Transverse colon (tissue), 4 donors: ENCODE data around the gene CFAP20DC. TPM values are rescaled to one million over a fixed set of nuclear protein-coding genes. Genes with fewer than 3 reads are reported as not detected.
"Not testable (repeated sequence)": the region's sequence is repeated elsewhere in the genome, so short reads cannot be mapped to it uniquely, and the experiment has no call there.

Experiments
- DNase-seq: peaks from one replicate; pipeline ENCODE4 v3.0.0-alpha.2; 2019
- H3K27ac ChIP-seq, 4 donors: fragments of 200-600 bp; sonication (generic); 2 replicates each; pipeline ENCODE4 v1.5.1; 2016 to 2018; ENCODE audit warnings: inconsistent platforms in 4 of 4
- H3K27me3 ChIP-seq: fragments of 200-600 bp; sonication (generic); 2 replicates; pipeline ENCODE4 v1.5.1; 2017; ENCODE audit warnings: inconsistent platforms
- H3K36me3 ChIP-seq, 4 donors: fragments of 200-600 bp; sonication (generic); 2 replicates each; pipeline ENCODE4 v1.5.1; 2017 to 2019; ENCODE audit warnings: inconsistent platforms in 4 of 4
- H3K4me1 ChIP-seq, 4 donors: fragments of 200-600 bp; sonication (generic); 2 replicates each; pipeline ENCODE4 v1.5.1; 2017 to 2020; ENCODE audit warnings: inconsistent platforms in 4 of 4
- H3K4me3 ChIP-seq, 4 donors: fragments of 200-600 bp; sonication (generic); 1 replicate in 1 of 4; 2 replicates in 3 of 4; pipeline versions ENCODE4 v1.5.1 to v1.6.1; 2017 to 2019; ENCODE audit warnings: inconsistent platforms in 4 of 4
- H3K9me3 ChIP-seq, 2 donors: fragments of 200-600 bp; sonication (generic); 2 replicates each; pipeline ENCODE4 v1.5.1; 2017 to 2019; ENCODE audit warnings: inconsistent platforms in 2 of 2
- CTCF ChIP-seq, 5 experiments: fragments of 200-600 bp in 3 of 5; fragments of 450-650 bp in 2 of 5; sonication (generic) in 3 of 5; IDR thresholded peaks; 1 replicate in 2 of 5; 2 replicates in 3 of 5; pipeline ENCODE4 v1.5.1; 2016 to 2017; ENCODE audit warnings: antibody characterized with exemption in 5 of 5, inconsistent platforms in 3 of 5, mild to moderate bottlenecking in 2 of 5, moderate library complexity in 1 of 5
- EP300 ChIP-seq: sonication (generic); formaldehyde crosslinking; IDR thresholded peaks from one replicate; pipeline ENCODE4 v1.6.1; 2017; ENCODE audit warnings: antibody characterized with exemption, low read depth
- POLR2A ChIP-seq: fragments of 450-650 bp; IDR thresholded peaks from one replicate; pipeline ENCODE4 v1.6.1; 2016; ENCODE audit warnings: antibody characterized with exemption, mild to moderate bottlenecking, moderate library complexity
- POLR2AphosphoS5 ChIP-seq, 3 donors: sonication (generic); formaldehyde crosslinking; IDR thresholded peaks; one replicate each; pipeline ENCODE4 v1.6.1; 2016; ENCODE audit warnings: antibody characterized with exemption in 3 of 3
- WGBS, 2 donors: methylation state at CpG; one replicate each; pipeline ENCODE4 v1.1.5; 2018; ENCODE audit warnings: low coverage in 1 of 2; 5-methylcytosine and 5-hydroxymethylcytosine counted together
- in situ Hi-C, 4 donors: fragments of 200-750 bp; cut with MboI; loops; one replicate each; pipeline versions ENCODE4 v1.15.0 to v1.15.1; 2017; ENCODE audit warnings: low sequenced_read_pairs in 3 of 4, low pct_ligation_motif_present in 1 of 4, low pct_unique_long_range_greater_than_20kb in 1 of 4
- intact Hi-C: fragments of 100-400 bp; cut with DNase I; formaldehyde crosslinking; loops from one replicate; pipeline ENCODE4 v1.15.1; 2023; ENCODE audit warnings: low total_unique reads
- total RNA-seq, 4 donors: library from RNA; depleted of rRNA; stranded (reverse); fragments of >200 nt; gene quantifications; one replicate each; pipeline ENCODE4 v1.1.0, GENCODE V29; 2016

CFAP20DC gene
- total RNA-seq, 4 donors from 2014 or later: 0.20 to 0.82 TPM; not detected in 2

- no peaks in the 10 kb centered on the region for H3K4me1 ChIP-seq
- H3K27me3 ChIP-seq: no peaks in the 10 kb centered on the region
- H3K27ac ChIP-seq: no peak overlapping the region
- no peak for DNase-seq
- H3K36me3 ChIP-seq: no peaks in the 10 kb centered on the region
- TF ChIP-seq CTCF (IDR thresholded peaks at IDR 0.05): no peak
- no peak for TF ChIP-seq POLR2AphosphoS5 (IDR thresholded peaks at IDR 0.05)
- TF ChIP-seq EP300: no peak
- no peak for TF ChIP-seq POLR2A
- no peak overlapping the region for H3K4me3 ChIP-seq
- H3K9me3 ChIP-seq: no peaks in the 10 kb centered on the region
- WGBS, 2 donors: 53 to 72% methylated on average over 2 to 3 of the region's 3 CpGs
- in situ Hi-C loops (no loop called here), intact Hi-C loops (no loop called here)
Measured at GRCh38 chr3:58713715-58714401, 336.0 kb downstream of the CFAP20DC start.

DNA sequence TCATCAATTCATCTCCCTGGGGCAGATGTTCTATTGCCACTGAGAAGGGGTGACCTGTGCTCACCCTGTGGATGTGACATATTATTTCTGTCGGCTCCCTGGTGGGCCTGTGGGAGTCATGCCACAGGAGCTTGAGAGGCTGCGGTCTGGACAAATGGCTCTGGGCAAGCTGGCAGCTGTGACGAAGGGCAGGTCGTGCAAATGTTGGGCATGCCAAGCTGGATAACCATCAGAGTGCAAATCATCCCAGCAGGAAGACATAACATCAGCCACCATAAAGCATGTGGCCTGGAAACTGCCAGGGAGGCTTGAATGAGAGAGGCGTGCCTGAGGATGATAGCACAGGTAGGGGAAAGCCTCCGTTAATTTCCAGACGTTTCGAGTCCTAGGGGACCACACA, 338.0 kb downstream of the CFAP20DC start:
- Histone ChIP-seq H3K4me3 (no peak overlapping the region), H3K4me1 (no peaks in the 10 kb centered on the region), H3K27ac (no peak overlapping the region), H3K9me3 (no peaks in the 10 kb centered on the region), H3K36me3 (no peaks in the 10 kb centered on the region), H3K27me3 (no peaks in the 10 kb centered on the region)
- 84% methylated on average over 8 of the region's 8 CpGs; no CpG with 5 or more reads in 1 of the 2 donors for WGBS, 2 donors
- intact Hi-C loops: no loop called here
- DNase-seq: no peak
- no peak for TF ChIP-seq CTCF (IDR thresholded peaks at IDR 0.05)
- in situ Hi-C loops: no loop called here

GRCh38 chr3:58708983-58709382, 340.8 kb downstream of the CFAP20DC start:
- H3K27me3 ChIP-seq, intact Hi-C loops, H3K27ac ChIP-seq, H3K36me3 ChIP-seq, DNase-seq, H3K9me3 ChIP-seq, H3K4me3 ChIP-seq, H3K4me1 ChIP-seq, in situ Hi-C loops: not testable (repeated sequence)
- 87 to 88% methylated on average over 3 of the region's 3 CpGs for WGBS, 2 donors

DNA sequence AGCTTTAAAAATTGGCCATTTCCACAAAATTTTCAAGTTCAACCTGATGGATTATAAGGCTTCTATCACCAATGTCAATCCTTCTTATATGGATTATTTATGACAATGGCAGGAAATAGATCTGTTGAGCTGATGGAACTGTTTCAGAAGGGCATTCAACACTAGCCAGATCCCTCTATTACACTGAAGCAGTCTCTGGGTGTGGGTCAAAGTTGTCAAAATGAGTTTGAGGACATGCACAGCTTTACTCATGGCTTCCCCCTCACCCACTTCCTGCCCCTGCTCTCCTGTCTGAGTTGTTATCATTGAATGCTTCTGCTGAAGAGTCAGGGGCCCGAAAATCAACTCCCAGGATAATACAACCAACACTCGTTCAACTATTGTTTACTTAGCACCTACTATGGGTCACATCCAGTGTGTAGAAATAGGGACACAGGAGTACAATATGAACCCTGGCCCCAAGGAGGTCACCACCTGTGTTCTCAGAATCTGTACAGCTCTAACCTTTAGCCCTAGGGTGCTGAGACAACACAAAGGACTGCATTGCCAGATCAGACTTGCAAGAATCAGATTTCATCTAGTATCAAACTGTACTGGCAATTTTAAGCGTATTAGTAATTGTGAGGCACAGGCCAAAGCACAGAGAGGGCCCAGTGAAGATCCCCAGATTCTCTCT, 341.6 kb downstream of the CFAP20DC start:
- no peaks in the 10 kb centered on the region for H3K36me3 ChIP-seq
- no peaks in the 10 kb centered on the region for H3K27me3 ChIP-seq
- TF ChIP-seq CTCF (IDR thresholded peaks at IDR 0.05) (no peak), EP300 (no peak), POLR2AphosphoS5 (IDR thresholded peaks at IDR 0.05) (no peak), POLR2A (no peak)
- no peak for DNase-seq
- no peak overlapping the region for H3K4me3 ChIP-seq
- in situ Hi-C loops (no loop called here), intact Hi-C loops (no loop called here)
- no peak overlapping the region for H3K27ac ChIP-seq
- no peaks in the 10 kb centered on the region for H3K9me3 ChIP-seq
- WGBS, 2 donors: 87% methylated on average over 3 of the region's 3 CpGs; no CpG with 5 or more reads in 1 of the 2 donors
- H3K4me1 ChIP-seq: peaks cover 0 to 4% (median 0%) of the 10 kb centered on the region in 4 donors
